Islet of Langerhans (tissue), 1 donor: ENCODE measurements around the gene GNG7.
"Not testable (repeated sequence)": the region's sequence is repeated elsewhere in the genome, so short reads cannot be mapped to it uniquely, and the experiment has no call there.

Experiments used
- FAIRE-seq: peaks from one replicate; lab custom pipeline; 2011; peaks lifted over from hg19 to GRCh38; lab: Jason Lieb, UNC

Gene GNG7

DNA sequence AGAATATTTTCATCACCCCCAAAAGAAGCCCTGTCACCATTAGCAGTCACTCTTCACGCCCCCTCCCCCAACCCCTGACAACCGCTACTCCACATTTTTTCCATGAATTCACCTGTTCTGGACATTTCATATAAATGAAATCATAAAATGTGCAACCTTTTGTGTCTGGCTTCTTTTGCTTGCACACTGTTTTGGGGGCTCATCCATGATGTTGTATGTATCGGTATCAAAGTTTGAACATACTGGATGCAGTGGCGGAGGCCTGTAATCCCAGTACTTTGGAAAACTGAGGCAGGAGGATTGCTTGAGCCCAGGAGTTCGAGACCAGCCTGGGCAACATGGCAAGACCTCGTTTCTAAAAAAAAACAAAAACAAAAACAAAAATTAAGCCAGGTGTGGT lies 219.4 kb downstream of the GNG7 start:
- FAIRE-seq, result no peak

DNA sequence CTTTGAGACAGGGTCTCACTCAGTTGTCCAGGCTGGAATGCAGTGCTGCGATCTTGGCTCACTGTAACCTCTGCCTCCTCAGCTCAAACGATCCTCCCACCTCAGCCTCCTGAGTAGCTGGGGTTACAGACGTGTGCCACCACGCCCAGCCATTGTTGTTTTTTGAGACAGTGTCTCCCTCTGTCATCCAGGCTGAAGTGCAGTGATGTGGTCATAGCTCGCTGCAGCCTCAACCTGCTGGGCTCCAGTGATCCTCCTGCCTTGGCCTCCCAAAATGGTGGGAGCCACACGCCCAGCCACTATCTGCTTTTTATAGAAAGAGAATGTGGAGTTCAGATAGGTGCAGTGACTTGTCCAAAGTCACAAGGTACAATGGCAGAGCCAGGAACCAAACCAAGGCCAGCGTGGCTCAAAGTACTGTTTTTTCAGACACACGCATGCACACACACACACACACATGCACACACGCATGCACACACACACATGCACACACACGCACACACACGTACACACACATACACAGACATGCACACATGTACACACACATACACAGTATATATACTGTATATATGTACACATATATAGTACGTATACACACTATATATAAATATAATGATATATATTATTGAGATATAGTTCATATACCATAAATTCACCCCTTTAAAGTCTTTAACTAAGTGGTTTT lies 220.0 kb downstream of the GNG7 start:
- FAIRE-seq, result no peak

DNA sequence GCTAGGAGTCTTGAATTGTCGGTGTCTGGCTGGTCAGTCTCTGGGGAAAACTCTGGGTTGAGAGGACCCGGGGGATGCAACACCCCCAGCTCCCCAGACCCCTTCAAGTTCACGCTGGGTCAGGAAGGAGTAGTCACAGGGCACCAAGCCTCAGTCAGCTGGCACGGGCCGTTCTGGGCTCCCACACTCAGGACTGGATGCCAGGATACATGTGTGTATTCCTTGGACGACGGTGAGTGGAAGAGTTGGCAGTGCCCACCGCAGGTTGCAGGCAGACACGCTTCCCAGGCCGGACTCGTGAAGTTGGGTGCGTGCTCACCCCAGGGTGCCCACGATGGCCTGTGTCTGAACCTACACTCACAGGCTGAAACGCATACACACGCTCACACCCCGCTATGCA lies 221.0 kb downstream of the GNG7 start:
- FAIRE-seq, result no peak

DNA sequence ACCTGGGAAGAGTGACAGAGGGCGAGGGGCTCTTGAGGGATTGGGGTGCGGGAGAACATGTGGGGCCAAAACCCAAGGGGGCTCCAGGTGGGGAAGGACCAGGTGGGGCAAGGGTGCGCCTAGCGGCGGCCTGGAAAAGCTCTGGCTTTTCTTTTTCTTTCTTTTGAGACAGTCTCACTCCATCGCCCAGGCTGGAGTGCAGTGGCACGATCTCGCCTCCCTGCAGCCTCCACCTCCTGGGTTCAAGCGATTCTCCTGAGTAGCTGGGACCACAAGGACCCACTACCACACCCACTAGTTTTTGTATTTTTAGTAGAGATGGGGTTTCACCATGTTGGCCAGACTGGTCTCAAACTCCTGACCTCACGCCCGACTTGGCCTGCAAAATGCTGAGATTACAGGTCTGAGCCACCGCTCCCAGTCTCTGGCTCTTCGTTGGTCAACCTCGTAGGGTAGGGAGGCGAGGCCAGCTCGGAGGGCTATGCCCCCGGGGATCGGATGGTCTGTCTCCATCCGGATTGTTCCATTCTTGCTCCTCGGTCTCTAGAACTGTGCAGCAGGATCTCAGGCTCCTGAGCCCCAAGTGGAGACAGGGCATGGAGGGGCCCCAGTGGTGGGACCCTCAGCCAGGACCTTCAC lies 222.8 kb downstream of the GNG7 start:
- FAIRE-seq, result no peak

DNA sequence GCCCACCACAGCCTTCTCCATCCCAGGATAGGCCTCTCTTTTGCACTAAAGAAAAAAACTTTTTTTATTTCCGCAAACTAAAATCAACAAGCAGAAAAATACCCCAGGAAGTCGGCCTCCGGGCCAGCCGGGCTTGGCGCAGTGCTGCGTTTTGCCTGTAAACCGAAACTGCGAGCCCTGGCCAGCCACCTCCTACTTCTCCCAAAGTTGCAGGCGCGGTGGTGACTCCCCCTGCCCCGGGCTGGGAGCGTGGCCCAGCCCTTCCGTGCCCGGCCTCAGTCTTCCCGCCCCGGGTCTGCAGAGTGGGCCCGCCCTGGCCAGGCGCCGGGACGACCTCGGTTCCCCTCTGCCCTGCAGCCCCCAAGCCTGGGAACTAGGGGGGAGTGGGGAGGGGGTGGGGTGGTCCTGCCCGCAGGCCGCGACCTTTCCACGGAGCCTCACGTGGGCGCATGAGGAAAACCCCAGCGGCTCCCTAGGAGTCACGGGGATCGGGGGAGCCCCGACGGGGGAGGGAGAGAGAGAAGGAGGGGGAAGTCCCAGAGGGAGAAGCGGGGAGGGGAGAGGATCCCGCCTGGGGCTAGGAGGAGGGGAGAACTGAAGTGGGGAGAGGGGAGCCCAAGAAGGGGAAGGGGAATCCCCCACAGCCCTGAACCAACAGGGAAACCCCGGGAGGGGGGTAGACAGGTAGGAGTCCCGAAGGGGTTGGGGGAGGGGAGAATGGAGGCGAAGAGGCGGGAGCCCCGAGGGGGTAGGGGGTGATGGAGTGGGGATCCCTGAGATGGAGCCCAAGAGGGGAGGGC lies 223.5 kb downstream of the GNG7 start:
- no peak for FAIRE-seq

DNA sequence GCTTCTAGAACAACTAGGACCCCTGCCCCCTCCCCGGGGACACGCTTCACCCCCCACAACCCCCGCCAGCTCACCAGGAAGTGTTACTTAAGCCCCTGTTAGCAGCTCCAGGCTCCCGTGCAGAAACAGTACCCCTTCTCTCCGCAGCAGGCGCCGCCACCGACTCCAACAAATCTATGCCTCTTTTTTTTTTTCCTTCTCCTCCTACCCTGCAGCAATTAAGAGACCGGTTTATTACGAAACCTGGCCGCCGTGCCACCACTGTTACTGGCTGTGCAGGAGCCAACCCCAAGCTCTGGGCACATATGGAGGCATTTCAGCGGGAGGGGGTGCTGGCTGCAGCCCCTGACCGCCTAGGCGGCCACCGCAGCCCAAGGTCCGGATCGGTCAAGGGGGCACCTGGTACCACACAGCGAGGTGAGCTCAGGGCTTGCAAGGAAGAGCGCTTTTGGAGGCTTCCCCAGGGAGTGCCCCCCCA lies 224.2 kb downstream of the GNG7 start:
- no peak for FAIRE-seq

DNA sequence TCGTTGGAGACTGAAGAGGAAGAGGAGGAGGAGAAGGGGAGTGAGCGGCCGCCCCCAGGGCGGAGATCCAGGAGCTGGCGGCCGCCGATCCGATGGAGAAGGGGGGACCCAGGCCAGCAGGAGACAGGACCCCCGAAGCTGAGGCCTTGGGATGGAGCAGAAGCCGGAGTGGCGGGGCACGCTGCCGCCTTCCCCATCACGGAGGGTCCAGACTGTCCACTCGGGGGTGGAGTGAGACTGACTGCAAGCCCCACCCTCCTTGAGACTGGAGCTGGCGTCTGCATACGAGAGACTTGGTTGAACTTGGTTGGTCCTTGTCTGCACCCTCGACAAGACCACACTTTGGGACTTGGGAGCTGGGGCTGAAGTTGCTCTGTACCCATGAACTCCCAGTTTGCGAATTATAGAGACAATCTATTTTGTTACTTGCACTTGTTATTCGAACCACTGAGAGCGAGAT lies 224.7 kb downstream of the GNG7 start:
- no peak for FAIRE-seq

DNA sequence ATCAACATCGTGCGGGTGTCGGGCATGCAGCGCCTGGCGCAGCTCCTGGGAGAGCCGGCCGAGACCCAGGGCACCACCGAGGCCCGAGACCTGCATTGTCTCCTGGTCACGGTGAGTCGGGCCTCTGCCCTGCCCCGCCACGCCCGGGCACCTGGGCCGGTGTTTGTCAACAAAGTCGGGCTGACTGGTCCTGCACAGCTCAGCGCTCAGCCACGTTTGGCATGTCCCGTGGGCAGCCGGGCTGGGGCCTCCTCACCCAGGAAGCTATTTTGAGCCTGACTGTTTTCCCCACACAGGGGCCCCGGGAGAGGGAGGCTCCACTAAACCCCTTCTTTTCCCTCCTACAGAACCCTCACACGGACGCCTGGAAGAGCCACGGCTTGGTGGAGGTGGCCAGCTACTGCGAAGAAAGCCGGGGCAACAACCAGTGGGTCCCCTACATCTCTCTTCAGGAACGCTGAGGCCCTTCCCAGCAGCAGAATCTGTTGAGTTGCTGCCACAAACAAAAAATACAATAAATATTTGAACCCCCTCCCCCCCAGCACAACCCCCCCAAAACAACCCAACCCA lies 225.3 kb downstream of the GNG7 start:
- FAIRE-seq, result no peak

DNA sequence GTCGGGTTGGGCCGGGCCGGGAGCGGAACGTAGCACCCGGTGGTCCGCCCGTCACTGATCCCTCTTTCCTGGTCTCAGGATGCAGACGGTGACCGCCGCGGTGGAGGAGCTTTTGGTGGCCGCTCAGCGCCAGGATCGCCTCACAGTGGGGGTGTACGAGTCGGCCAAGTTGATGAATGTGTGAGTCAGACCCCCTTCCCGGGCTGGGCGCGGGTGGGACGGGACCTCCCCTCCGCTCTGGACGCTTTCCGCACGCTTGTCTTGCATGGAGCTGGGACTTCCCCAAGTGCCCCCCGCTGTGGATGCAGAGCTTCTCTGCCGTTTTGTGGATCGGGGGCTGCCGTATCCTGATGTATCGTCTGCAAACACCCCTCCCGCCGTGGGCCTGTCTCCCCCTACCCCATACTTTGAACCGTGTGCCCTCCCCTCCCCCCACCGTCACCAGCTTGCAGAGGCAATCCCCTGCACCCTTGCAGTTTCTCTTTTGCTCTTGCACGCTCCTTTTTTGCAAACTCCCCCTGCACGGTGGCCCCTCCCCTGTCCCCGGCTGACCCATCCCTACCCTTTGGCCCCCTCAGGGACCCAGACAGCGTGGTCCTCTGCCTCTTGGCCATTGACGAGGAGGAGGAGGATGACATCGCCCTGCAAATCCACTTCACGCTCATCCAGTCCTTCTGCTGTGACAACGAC lies 225.9 kb downstream of the GNG7 start:
- no peak for FAIRE-seq

DNA sequence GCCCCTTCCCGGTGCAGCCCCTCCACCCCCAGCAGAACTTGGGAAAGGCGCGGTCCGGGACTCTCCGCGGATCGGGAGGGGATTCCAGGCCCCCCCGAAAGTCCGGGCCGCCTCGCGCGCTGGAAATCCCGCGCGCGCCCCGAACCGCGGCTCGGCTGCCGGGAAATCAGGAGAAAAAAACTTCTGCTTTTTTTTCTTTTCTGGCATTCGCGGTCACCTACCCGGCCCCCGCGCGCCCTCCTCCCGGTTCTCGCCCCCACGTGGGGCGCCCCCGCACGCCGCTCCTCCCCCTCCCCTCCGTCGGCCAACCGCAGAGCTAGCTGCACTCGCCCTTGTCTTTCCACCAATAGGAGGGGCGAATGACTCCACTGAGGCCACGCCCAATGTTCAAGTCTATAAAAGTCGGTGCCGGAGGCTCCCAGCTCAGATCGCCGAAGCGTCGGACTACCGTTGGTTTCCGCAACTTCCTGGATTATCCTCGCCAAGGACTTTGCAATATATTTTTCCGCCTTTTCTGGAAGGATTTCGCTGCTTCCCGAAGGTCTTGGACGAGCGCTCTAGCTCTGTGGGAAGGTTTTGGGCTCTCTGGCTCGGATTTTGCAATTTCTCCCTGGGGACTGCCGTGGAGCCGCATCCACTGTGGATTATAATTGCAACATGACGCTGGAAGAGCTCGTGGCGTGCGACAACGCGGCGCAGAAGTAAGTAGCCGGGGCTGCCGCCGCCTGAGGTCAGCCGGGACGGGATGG lies 226.6 kb downstream of the GNG7 start, which contains the start of gene GADD45B:
GADD45B (plus strand) TSS at position 426 of the 749 bp plus-strand sequence; CDS start at position 658, 232 bp downstream.
- FAIRE-seq, result peak; percentile 58

DNA sequence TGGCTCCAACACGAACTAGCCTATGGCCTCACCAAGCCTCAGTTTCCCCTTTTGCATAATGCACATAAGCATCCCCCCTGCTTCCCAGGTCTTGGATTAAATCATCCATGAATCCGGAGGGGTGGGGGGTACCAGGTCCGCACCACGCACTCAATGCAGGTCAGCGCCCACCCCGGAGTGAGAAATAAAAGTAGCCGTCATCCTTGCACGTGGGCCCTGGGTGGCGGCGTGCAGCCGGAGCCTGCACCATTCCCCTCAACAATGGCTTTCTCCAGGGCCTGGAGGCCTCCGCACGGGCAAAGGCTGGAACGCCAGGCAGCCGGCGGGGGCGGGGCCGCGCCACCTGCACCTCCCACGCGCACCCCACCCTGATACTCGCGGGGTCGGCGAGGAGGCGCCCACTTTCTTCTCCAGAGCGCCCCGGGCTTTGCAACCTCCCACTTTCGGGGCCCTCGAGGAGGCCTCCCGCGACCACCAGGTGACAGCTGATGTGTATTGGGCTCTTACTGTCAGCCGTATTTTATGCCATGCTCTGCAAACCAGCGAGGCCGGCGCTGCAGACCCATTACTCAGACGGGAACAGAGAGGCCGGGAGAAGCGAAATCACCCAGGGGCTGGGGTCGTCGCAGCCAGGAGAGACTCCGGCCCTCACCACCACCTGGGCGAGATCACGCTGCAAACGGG lies 227.3 kb downstream of the GNG7 start:
- no peak for FAIRE-seq

DNA sequence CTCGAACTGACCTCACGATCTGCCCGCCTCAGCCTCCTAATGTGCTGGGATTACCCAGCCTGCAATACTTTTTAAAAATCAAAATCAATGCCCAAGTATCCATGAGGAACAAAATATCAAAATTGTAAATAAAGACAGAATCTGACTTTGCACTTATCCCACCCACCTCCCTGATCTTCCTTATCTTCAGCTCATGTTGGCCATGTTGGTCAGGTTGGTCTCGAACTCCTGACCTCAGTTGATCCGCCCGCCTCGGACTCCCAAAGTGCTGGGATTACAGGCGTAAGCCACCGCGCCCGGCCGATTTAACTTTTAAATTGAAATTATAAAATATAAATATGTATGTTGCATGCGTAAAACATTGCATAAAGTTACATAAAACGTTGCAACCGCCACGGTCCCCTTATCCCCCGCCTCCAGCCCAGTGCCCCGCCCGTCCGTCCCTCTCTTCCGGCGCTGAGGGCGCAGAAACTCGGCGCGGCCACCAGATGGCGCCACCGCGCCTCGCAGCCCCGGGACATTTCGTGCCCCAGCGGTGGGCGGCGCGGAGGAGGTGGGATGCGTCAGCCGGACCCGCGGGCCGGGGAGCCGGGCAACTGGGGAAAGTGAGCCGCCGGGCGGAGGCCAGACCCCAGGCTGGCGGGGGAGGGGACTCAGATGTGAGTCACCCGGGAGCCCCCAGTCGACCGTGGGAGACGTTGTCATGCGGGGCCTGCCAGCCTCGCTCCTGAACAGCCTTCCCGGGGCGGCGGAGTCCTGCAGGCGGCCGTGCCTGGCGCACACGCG lies 228.1 kb downstream of the GNG7 start:
- FAIRE-seq, result no peak

DNA sequence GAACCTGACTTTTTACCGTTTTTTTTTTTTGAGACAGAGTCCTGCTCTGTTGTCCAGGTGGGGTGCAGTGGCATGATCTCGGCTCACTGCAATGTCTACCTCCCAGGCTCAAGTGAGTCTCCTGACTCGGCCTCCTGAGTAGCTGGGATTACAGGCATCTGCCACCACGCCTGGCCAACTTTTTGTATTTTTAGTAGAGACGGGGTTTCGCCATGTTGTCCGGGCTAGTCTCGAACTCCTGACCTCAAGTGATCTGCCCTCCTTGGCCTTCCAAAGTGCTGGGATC lies 232.6 kb downstream of the GNG7 start:
- FAIRE-seq, result not testable (repeated sequence)

DNA sequence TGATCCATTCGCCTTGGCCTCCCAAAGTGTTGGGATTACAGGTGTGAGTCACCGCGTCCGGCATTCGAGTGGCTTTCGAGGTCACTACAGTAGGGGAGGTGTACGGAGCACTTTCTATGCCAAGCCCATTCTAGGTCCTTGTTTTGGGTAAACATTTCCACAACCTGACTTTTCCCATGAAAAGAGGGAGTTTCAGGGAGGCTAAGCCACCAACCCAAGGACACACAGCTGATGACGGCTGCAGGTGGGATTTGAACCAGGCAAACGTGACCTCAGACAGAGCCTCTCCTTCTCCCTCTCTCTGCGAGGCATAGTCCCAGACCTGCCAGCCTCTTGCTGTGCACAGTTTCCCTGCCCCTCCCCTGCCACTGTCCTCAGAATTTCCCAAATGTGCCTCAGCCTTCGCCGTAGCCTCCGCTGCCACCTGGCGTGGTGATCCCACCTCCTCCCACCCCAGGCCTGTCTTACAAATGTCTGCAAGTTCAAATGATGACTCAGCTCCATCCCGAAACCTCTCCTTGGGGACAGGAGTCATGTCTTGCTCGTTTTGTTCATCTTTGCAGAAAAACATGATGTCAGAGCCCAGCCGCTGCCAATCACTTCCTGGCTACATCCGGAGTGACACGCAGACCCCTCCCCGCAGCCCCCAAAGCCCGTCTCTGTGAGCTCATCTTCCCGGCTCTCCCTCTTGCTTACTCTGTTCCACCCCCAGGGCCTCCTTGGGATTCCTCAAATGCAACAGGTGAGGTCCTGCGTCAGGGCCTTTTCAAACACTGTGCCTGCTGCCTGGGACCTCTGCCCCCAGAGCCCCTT lies 233.2 kb downstream of the GNG7 start:
- no peak for FAIRE-seq

DNA sequence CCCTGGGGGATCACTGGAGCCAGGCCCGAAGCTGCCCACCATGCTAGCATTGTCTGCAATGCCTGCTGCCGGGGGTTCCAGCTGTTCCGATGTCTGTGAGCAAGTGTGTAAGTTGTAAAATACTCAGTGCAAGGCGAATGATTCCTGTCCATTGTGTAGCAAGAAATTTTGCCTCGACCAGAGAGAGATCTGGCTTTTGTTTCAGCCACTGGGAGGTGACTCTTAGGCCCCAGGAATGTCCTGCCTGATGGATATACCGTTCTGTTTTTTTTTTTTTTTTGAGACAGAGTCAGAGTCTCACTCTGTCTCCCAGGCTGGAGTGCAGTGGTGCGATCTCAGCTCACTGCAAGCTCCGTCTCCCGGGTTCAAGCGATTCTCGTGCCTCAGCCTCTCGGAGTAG lies 233.9 kb downstream of the GNG7 start:
- no peak for FAIRE-seq

DNA sequence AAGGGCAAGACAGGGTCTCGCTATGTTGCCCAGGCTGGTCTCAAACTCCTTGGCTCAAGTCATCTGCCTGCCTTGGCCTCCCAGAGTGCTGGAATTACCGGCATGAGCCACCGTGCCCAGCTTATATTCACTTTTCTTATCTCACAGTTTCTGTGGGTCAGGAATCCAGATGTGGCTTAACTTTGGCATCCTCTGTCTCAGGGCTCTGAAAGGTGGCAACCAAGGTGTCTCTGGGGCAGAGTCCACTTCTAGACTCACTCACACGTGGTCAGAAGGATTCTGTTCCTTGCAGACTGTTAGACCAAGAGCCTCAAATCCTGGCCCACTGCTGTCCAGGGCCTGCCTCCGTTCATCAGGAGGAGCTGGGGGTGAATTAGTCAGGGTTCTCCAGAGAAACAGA lies 238.1 kb downstream of the GNG7 start:
- FAIRE-seq, result no peak

DNA sequence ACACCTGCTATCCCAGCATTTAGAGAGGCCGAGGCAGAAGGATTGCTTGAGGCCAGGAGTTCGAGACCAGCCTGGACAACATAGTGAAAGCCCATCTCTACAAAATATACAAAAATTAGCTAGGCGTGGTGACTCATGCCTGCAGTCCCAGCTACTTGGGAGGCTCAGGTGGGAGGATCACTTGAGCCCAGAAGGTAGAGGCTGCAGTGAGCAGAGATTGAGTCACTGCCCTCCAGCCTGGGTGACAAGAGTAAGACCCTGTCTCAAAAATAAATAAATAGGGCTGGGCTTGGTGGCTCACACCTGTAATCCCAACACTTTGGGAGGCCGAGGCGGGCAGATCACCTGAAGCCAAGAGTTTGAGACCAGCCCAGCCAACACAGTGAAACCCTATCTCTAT lies 238.8 kb downstream of the GNG7 start:
- FAIRE-seq, result not testable (repeated sequence)

DNA sequence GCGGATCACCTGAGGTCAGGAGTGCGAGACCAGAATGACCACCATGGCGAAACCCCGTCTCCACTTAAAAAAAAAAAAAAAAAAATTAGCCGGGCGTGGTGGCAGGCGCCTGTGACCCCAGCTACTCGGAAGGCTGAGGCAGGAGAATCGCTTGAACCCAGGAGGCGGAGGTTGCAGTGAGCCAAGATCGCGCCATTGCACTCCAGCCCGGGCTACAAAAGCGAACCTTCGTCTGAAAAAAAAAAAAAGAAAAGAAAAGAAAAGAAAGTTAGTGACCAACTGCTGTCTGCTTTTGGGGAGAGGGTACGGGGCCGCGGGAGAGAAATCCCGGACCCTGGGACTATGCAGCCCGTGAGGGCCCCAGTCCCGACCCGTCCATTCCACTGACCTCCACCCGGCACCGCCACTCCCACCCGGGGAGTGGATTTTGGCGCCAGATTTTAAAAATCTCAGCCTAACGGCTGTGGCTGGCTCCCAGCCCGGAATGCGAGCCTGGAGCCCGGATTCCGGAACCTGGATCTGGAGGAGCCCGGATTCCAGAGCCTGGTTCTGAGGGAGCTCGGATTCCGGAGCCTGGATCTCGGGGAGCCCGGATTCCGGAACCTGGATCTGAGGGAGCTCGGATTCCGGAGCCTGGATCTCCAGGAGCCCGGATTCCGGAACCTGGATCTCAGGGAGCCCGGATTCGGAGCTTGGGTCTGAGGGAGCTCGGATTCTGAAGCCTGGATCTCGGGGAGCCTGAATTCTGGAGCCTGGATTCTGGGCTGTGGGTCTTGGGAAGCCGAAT lies 239.7 kb downstream of the GNG7 start:
- FAIRE-seq, result no peak
